Common myeloid progenitor, CD34-positive (primary cell): ENCODE data around the gene NUFIP2.

Experiments
- CTCF ChIA-PET: fragments of 350-600 bp; sonication (Branson Sonifier 250); formaldehyde crosslinking; loops from one replicate; lab custom pipeline; 2021; ENCODE audit warnings: antibody characterized with exemption; lab: Charles Lee
- POLR2A ChIA-PET: fragments of 350-600 bp; sonication (Branson Sonifier 250); formaldehyde crosslinking; loops from one replicate; lab custom pipeline; 2021; ENCODE audit warnings: antibody characterized with exemption; lab: Charles Lee
- DNase-seq, 3 donors: peaks; one replicate each; pipeline versions ENCODE4 v3.0.0 to v3.0.0-alpha.2; 2013
- H3K27ac ChIP-seq, 2 experiments: 1 replicate in 1 of 2; 2 replicates in 1 of 2; pipeline ENCODE4 v1.7.0; 2013; ENCODE audit warnings: inconsistent platforms in 2 of 2, low read length in 2 of 2, mild to moderate bottlenecking in 2 of 2, low read depth in 1 of 2, moderate library complexity in 1 of 2; ENCODE audit not compliant: severe bottlenecking in 2 of 2, insufficient read depth in 1 of 2, poor library complexity in 1 of 2
- H3K27me3 ChIP-seq, 5 experiments: replicated peaks in 2 of 5; 1 replicate in 3 of 5; 2 replicates in 2 of 5; pipeline versions ENCODE4 v1.6.1 to v1.7.0; 2013; ENCODE audit warnings: low read length in 4 of 5, mild to moderate bottlenecking in 2 of 5, moderate library complexity in 2 of 5, inconsistent platforms in 1 of 5; ENCODE audit not compliant: insufficient read depth in 5 of 5, control insufficient read depth in 4 of 5
- H3K36me3 ChIP-seq, 4 experiments: 1 replicate in 2 of 4; 2 replicates in 2 of 4; pipeline versions ENCODE4 v1.6.1 to v1.7.0; 2013; ENCODE audit warnings: low read length in 3 of 4, control low read depth in 1 of 4, mild to moderate bottlenecking in 1 of 4; ENCODE audit not compliant: control insufficient read depth in 4 of 4, insufficient read depth in 4 of 4
- H3K4me1 ChIP-seq, 4 experiments: 1 replicate in 3 of 4; 2 replicates in 1 of 4; pipeline versions ENCODE4 v1.6.1 to v1.7.1; 2013; ENCODE audit warnings: low read length in 3 of 4, mild to moderate bottlenecking in 3 of 4, control low read depth in 1 of 4, inconsistent platforms in 1 of 4, moderate library complexity in 1 of 4; ENCODE audit not compliant: control insufficient read depth in 4 of 4, insufficient read depth in 4 of 4; ENCODE audit errors: control extremely low read depth in 1 of 4
- H3K4me3 ChIP-seq, 7 experiments: 1 replicate in 4 of 7; 2 replicates in 3 of 7; pipeline versions ENCODE4 v1.5.1 to v1.7.0; 2013; ENCODE audit warnings: mild to moderate bottlenecking in 7 of 7, low read length in 6 of 7, moderate library complexity in 6 of 7, inconsistent platforms in 2 of 7, low read depth in 2 of 7, control low read depth in 1 of 7; ENCODE audit not compliant: insufficient read depth in 4 of 7, control insufficient read depth in 1 of 7; ENCODE audit errors: extremely low read depth in 1 of 7
- H3K9me3 ChIP-seq, 5 experiments: 1 replicate in 4 of 5; 2 replicates in 1 of 5; pipeline versions ENCODE4 v1.6.1 to v1.7.1; 2013; ENCODE audit warnings: low read length in 4 of 5, mild to moderate bottlenecking in 2 of 5, inconsistent platforms in 1 of 5, low read depth in 1 of 5, moderate library complexity in 1 of 5; ENCODE audit not compliant: control insufficient read depth in 4 of 5, insufficient read depth in 2 of 5; ENCODE audit errors: control extremely low read depth in 1 of 5
- WGBS: methylation state at CpG from one replicate; pipeline ENCODE4 v1.1.5; 2013; ENCODE audit not compliant: insufficient coverage; 5-methylcytosine and 5-hydroxymethylcytosine counted together

NUFIP2 gene

GRCh38 chr17:29250666-29251065 is 43.3 kb downstream of the NUFIP2 start:
- Histone ChIP-seq H3K4me1 (no peaks in the 10 kb centered on the region), H3K9me3 (no peaks in the 10 kb centered on the region), H3K36me3 (peaks cover 0 to 4% (median 0%) of the 10 kb centered on the region in 4 experiments), H3K27ac (no peak overlapping the region), H3K4me3 (no peak overlapping the region), H3K27me3 (no peaks in the 10 kb centered on the region)
- WGBS = no CpG with 5 or more reads among the region's 1 CpG
- POLR2A ChIA-PET = interaction anchor here (0.6 kb wide), 2 partner anchors 40 to 924 kb away, joined by 3 to 5 read pairs; no protein-coding TSS in a partner anchor
- CTCF ChIA-PET = interaction anchor here (0.6 to 3.1 kb wide), 13 partner anchors 9 to 134 kb away, joined by 3 to 22 read pairs (median 4); no protein-coding TSS in a partner anchor
- no peak for DNase-seq

- Histone ChIP-seq H3K4me3 (no peak overlapping the region), H3K27ac (no peak overlapping the region), H3K27me3 (no peaks in the 10 kb centered on the region), H3K9me3 (no peaks in the 10 kb centered on the region), H3K36me3 (no peaks in the 10 kb centered on the region), H3K4me1 (no peaks in the 10 kb centered on the region)
- POLR2A ChIA-PET = no interaction called here
- no peak for DNase-seq
- 92% methylated on average over 4 of the region's 5 CpGs for WGBS
- CTCF ChIA-PET = interaction anchor here (1.1 kb wide), 1 partner anchor 10 kb away, joined by 4 read pairs; no protein-coding TSS in a partner anchor
Measured at GRCh38 chr17:29248845-29249244, 45.1 kb downstream of the NUFIP2 start.

GRCh38 chr17:29247219-29247618 is 46.7 kb downstream of the NUFIP2 start:
- H3K27ac ChIP-seq = no peak overlapping the region
- no peaks in the 10 kb centered on the region for H3K36me3 ChIP-seq
- ChIA-PET CTCF (no interaction called here), POLR2A (no interaction called here)
- DNase-seq = no peak
- H3K27me3 ChIP-seq = no peaks in the 10 kb centered on the region
- no peak overlapping the region for H3K4me3 ChIP-seq
- H3K4me1 ChIP-seq = no peaks in the 10 kb centered on the region
- no peaks in the 10 kb centered on the region for H3K9me3 ChIP-seq
- no CpG with 5 or more reads among the region's 2 CpGs for WGBS

GRCh38 chr17:29246628-29247027 is 47.3 kb downstream of the NUFIP2 start, which contains the start of gene CRYBA1:
CRYBA1 (plus strand) TSS chr17:29246859; CDS start chr17:29246864, 5 bp downstream.
- ChIA-PET CTCF (interaction anchor here (1.0 kb wide), 1 partner anchor 31 kb away, joined by 3 read pairs; no protein-coding TSS in a partner anchor), POLR2A (interaction anchor here (0.7 kb wide), 1 partner anchor 106 kb away, joined by 3 read pairs; no protein-coding TSS in a partner anchor)
- Histone ChIP-seq H3K4me3 (no peak within 1 kb of the TSS), H3K36me3 (no peaks in the 10 kb centered on the region), H3K9me3 (no peaks in the 10 kb centered on the region), H3K27me3 (no peaks in the 10 kb centered on the region), H3K27ac (no peak within 1 kb of the TSS), H3K4me1 (peaks cover 0 to under 1% (median 0%) of the 10 kb centered on the region in 4 experiments)
- DNase-seq = no peak
- 90% methylated on average over 1 of the region's 1 CpG for WGBS

GRCh38 chr17:29245401-29245800 is 48.5 kb downstream of the NUFIP2 start:
- Histone ChIP-seq H3K27me3 (no peaks in the 10 kb centered on the region), H3K4me1 (peaks cover 0 to 12% (median 0%) of the 10 kb centered on the region in 4 experiments), H3K27ac (no peak overlapping the region), H3K36me3 (no peaks in the 10 kb centered on the region), H3K9me3 (no peaks in the 10 kb centered on the region), H3K4me3 (no peak overlapping the region)
- 95% methylated on average over 3 of the region's 6 CpGs for WGBS
- ChIA-PET CTCF (interaction anchor here (1.0 kb wide), 1 partner anchor 32 kb away, joined by 3 read pairs; no protein-coding TSS in a partner anchor), POLR2A (no interaction called here)
- no peak for DNase-seq

GRCh38 chr17:29243792-29244191 is 50.2 kb downstream of the NUFIP2 start:
- H3K9me3 ChIP-seq = no peaks in the 10 kb centered on the region
- peaks cover 0 to 16% (median 0%) of the 10 kb centered on the region in 4 experiments for H3K4me1 ChIP-seq
- ChIA-PET POLR2A (no interaction called here), CTCF (interaction anchor here (1.2 to 2.0 kb wide), 5 partner anchors 13 to 99 kb away, joined by 3 to 6 read pairs (median 4); no protein-coding TSS in a partner anchor)
- DNase-seq = peak; percentile 21 to 48 (median 37)
- no peak overlapping the region for H3K4me3 ChIP-seq
- 93% methylated on average over 4 of the region's 4 CpGs for WGBS
- no peak overlapping the region for H3K27ac ChIP-seq
- H3K27me3 ChIP-seq = no peaks in the 10 kb centered on the region
- no peaks in the 10 kb centered on the region for H3K36me3 ChIP-seq

- Histone ChIP-seq H3K4me3 (no peak overlapping the region), H3K9me3 (no peaks in the 10 kb centered on the region), H3K27me3 (no peaks in the 10 kb centered on the region), H3K27ac (no peak overlapping the region), H3K36me3 (no peaks in the 10 kb centered on the region), H3K4me1 (peaks cover 0 to 26% (median 2%) of the 10 kb centered on the region in 4 experiments)
- ChIA-PET CTCF (interaction anchor here (1.4 to 4.0 kb wide), 6 partner anchors 8 to 98 kb away, joined by 3 to 22 read pairs (median 6); no protein-coding TSS in a partner anchor), POLR2A (no interaction called here)
- DNase-seq = no peak
- WGBS = 100% methylated on average over 5 of the region's 6 CpGs
Measured at GRCh38 chr17:29242790-29243189, 51.2 kb downstream of the NUFIP2 start.
